ENCODE results near the gene SFMBT2. TPM values are rescaled to one million over a fixed set of nuclear protein-coding genes. Genes with fewer than 3 reads are reported as not detected.

Gene SFMBT2
- total and polyA plus RNA-seq, 2 of the 4 experiments (the other 2 are of a cell fraction): 0.70 to 1.3 TPM

- in situ Hi-C loops (cut with MboI; ENCODE audit: low sequenced_read_pairs): no loop called here
- no peak overlapping the region for H3K9ac ChIP-seq (ENCODE audit: low read depth, low read length)
- H3K4me1 ChIP-seq (ENCODE audit: control insufficient read depth, insufficient read depth, low read length): peaks cover 3% of the 10 kb centered on the region; the same call in 1 of the 2 replicates
- no peak overlapping the region for H3K23ac ChIP-seq (ENCODE audit: low read depth, low read length)
- BruUV-seq (replicated peaks): no TSS peak
- H2AFZ ChIP-seq (replicated peaks; ENCODE audit: low read length, poor library complexity): no peak overlapping the region
- H2AK5ac ChIP-seq (ENCODE audit: low read depth, low read length): no peak overlapping the region
- H3K18ac ChIP-seq (ENCODE audit: low read depth, low read length): no peak overlapping the region
- no peak overlapping the region for H4K91ac ChIP-seq (ENCODE audit: insufficient read depth, low read depth, low read length)
- intact Hi-C loops (cut with micrococcal nuclease): no loop called here
- peaks cover 2% of the 10 kb centered on the region; the same call in 1 of the 2 replicates for H3K9me3 ChIP-seq (ENCODE audit: control insufficient read depth, insufficient read depth, low read length)
- H3K14ac ChIP-seq (replicated peaks; ENCODE audit: low read depth, low read length): no peak overlapping the region
- H4K8ac ChIP-seq (ENCODE audit: low read depth in 2 of 2, low read length in 2 of 2): no peak overlapping the region
- H2BK5ac ChIP-seq (ENCODE audit: low read depth, low read length, poor library complexity, severe bottlenecking): no peak overlapping the region
- dilution Hi-C loops (cut with HindIII; ENCODE audit: low sequenced_read_pairs, unreplicated experiment): no loop called here
- no peaks in the 10 kb centered on the region for H3K36me3 ChIP-seq (ENCODE audit: control insufficient read depth, insufficient read depth, low read length)
- no peaks in the 10 kb centered on the region for H4K20me1 ChIP-seq (ENCODE audit: insufficient read depth, low read length)
- H2BK20ac ChIP-seq (ENCODE audit: low read depth, low read length): no peak overlapping the region
- DNase-seq (peak; percentile 2), ATAC-seq (ENCODE audit: low read depth) (no peak)
- H3K27me3 ChIP-seq (ENCODE audit: control insufficient read depth, insufficient read depth, low read length): no peaks in the 10 kb centered on the region
- no peak overlapping the region for H3K4ac ChIP-seq (ENCODE audit: low read depth, low read length)
- WGBS, 2 experiments (ENCODE audit: extremely low coverage in 2 of 2, insufficient read length in 1 of 2): 0% methylated on average over 1 of the region's 4 CpGs; no CpG with 5 or more reads in 1 of the 2 experiments
- H3K9me1 ChIP-seq (ENCODE audit: insufficient read depth, low read length): 0 out of 2 replicates have a peak, but pooled peaks cover 3% of the 10 kb centered on the region
- no peaks in the 10 kb centered on the region for H3K79me1 ChIP-seq (ENCODE audit: low read depth in 1 of 2, low read length in 2 of 2)
- H3K27ac ChIP-seq (ENCODE audit: insufficient read depth, low read length): no peak overlapping the region
- no peak overlapping the region for H2BK120ac ChIP-seq (ENCODE audit: low read depth, low read length)
- TF ChIP-seq RAD21 (IDR thresholded peaks at IDR 0.05; ENCODE audit: low read length): no peak
- no peak for TF ChIP-seq ELK1 (IDR thresholded peaks at IDR 0.05; ENCODE audit: borderline replicate concordance, low read depth, low read length)
- TF ChIP-seq RCOR1 (IDR thresholded peaks at IDR 0.05; ENCODE audit: insufficient replicate concordance, low read length): no peak
- no peak for TF ChIP-seq NFE2L2 (IDR thresholded peaks at IDR 0.05; ENCODE audit: low read depth, low read length)
- TF ChIP-seq CHD1 (IDR thresholded peaks at IDR 0.05; ENCODE audit: low read depth, low read length): no peak
- no peak for TF ChIP-seq POLR2A (IDR thresholded peaks at IDR 0.05; ENCODE audit: low read depth, low read length)
- no peak for TF ChIP-seq SMC3 (IDR thresholded peaks at IDR 0.05; ENCODE audit: low read depth, low read length)
- TF ChIP-seq MAFK (IDR thresholded peaks at IDR 0.05; ENCODE audit: low read depth, low read length): no peak
- no peak for TF ChIP-seq FOS (IDR thresholded peaks at IDR 0.05; ENCODE audit: low read depth, low read length)
- no peak for TF ChIP-seq MXI1 (IDR thresholded peaks at IDR 0.05; ENCODE audit: borderline replicate concordance, low read depth, low read length)
- no peak for TF ChIP-seq RFX5 (IDR thresholded peaks at IDR 0.05; ENCODE audit: low read depth, low read length)
- no peak for TF ChIP-seq BHLHE40 (IDR thresholded peaks at IDR 0.05; ENCODE audit: low read depth, low read length)
- no peak overlapping the region for H3K56ac ChIP-seq (ENCODE audit: extremely low read depth, insufficient read depth, low read length)
- ChIA-PET CTCF (no interaction called here), POLR2A (ENCODE audit: unreplicated experiment) (no interaction called here)
- H2BK15ac ChIP-seq (ENCODE audit: low read depth, low read length): no peak overlapping the region
- H4K5ac ChIP-seq (ENCODE audit: low read depth, low read length): no peak overlapping the region
- no peak overlapping the region for H3K4me3 ChIP-seq (ENCODE audit: insufficient read depth, low read depth, low read length)
- H3K4me2 ChIP-seq (ENCODE audit: low read depth, low read length): no peak overlapping the region
- H2AK9ac ChIP-seq (replicated peaks; ENCODE audit: low read depth, low read length, poor library complexity): no peak overlapping the region
Measured at GRCh38 chr10:7302392-7302906, 108.4 kb downstream of the SFMBT2 start.

Data from IMR-90 (cell line).